OCI-LY3 (cell line): ENCODE results near the gene LYZL2.
"Not testable (repeated sequence)": the region's sequence is repeated elsewhere in the genome, so short reads cannot be mapped to it uniquely, and the experiment has no call there.

Experiments
- EZH2phosphoT487 ChIP-seq: fragments of 200-600 bp; shearing (Covaris generic); IDR thresholded peaks from 2 replicates; pipeline ENCODE4 v1.6.1; 2018; ENCODE audit warnings: antibody characterized with exemption, mixed run types, low read depth
- TF ChIP-seq, protein P1 (sequence below): fragments of 200-600, 300-600 bp; sonication (generic); IDR thresholded peaks from 2 replicates; pipeline ENCODE4 v1.5.1; 2014; ENCODE audit warnings: antibody characterized with exemption, low read length, low read depth

GRCh38 chr10:30677616-30678015 is 48.1 kb upstream of the LYZL2 start:
- TF ChIP-seq, protein P1, sequence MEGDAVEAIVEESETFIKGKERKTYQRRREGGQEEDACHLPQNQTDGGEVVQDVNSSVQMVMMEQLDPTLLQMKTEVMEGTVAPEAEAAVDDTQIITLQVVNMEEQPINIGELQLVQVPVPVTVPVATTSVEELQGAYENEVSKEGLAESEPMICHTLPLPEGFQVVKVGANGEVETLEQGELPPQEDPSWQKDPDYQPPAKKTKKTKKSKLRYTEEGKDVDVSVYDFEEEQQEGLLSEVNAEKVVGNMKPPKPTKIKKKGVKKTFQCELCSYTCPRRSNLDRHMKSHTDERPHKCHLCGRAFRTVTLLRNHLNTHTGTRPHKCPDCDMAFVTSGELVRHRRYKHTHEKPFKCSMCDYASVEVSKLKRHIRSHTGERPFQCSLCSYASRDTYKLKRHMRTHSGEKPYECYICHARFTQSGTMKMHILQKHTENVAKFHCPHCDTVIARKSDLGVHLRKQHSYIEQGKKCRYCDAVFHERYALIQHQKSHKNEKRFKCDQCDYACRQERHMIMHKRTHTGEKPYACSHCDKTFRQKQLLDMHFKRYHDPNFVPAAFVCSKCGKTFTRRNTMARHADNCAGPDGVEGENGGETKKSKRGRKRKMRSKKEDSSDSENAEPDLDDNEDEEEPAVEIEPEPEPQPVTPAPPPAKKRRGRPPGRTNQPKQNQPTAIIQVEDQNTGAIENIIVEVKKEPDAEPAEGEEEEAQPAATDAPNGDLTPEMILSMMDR = not testable (repeated sequence)
- not testable (repeated sequence) for TF ChIP-seq EZH2phosphoT487
